IPS-18c (cell line): ENCODE results near the gene ALDH1L2.
"Not testable (repeated sequence)": the region's sequence is repeated elsewhere in the genome, so short reads cannot be mapped to it uniquely, and the experiment has no call there.

ENCODE experiments used
- H3K4me3 ChIP-seq: 2 replicates; pipeline ENCODE4 v1.7.0; 2013; ENCODE audit warnings: low read depth, mild to moderate bottlenecking, low read length, moderate library complexity; ENCODE audit not compliant: insufficient read depth
- H3K9me3 ChIP-seq: one replicate; pipeline ENCODE4 v1.6.1; 2013; ENCODE audit warnings: mild to moderate bottlenecking, low read length, moderate library complexity; ENCODE audit not compliant: control insufficient read depth, insufficient read depth

The ALDH1L2 gene

GRCh38 chr12:105015543-105015942 is 68.7 kb downstream of the ALDH1L2 start:
- no peaks in the 10 kb centered on the region for H3K9me3 ChIP-seq

DNA sequence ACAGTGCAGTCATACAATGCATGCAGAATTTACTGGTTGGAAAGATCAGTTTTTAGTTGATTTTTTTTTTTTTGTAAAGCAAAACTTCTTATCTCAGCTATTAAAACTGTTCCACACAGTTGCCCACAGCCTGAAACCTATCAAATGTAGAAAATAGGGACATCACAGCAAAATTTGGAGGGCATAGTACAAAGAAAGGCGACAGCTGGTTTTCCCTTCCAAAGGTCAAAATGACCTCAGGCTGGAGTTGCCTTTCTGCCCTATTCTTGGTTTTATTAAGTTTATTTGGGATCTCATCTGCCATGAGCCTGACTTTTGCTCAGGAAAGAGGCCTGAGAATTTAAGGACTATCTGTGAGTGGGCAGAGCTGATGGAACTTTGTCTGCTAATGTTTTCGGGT is 69.7 kb downstream of the ALDH1L2 start:
- H3K9me3 ChIP-seq: no peaks in the 10 kb centered on the region
- no peak overlapping the region for H3K4me3 ChIP-seq

More at GRCh38 chr12:105015543-105015942, 68.7 kb downstream of the ALDH1L2 start:
- no peak overlapping the region for H3K4me3 ChIP-seq

- Histone ChIP-seq H3K9me3 (no peaks in the 10 kb centered on the region), H3K4me3 (no peak overlapping the region)
Measured at GRCh38 chr12:105013892-105014291, 70.4 kb downstream of the ALDH1L2 start.

GRCh38 chr12:105001476-105001875 is 82.8 kb downstream of the ALDH1L2 start:
- H3K4me3 ChIP-seq: no peak overlapping the region
- no peaks in the 10 kb centered on the region for H3K9me3 ChIP-seq

GRCh38 chr12:104999347-104999685 is 84.9 kb downstream of the ALDH1L2 start:
- no peaks in the 10 kb centered on the region for H3K9me3 ChIP-seq
- H3K4me3 ChIP-seq: no peak overlapping the region

- H3K9me3 ChIP-seq: no peaks in the 10 kb centered on the region
- no peak overlapping the region for H3K4me3 ChIP-seq
Measured at GRCh38 chr12:104998423-104999346, 85.6 kb downstream of the ALDH1L2 start.

DNA sequence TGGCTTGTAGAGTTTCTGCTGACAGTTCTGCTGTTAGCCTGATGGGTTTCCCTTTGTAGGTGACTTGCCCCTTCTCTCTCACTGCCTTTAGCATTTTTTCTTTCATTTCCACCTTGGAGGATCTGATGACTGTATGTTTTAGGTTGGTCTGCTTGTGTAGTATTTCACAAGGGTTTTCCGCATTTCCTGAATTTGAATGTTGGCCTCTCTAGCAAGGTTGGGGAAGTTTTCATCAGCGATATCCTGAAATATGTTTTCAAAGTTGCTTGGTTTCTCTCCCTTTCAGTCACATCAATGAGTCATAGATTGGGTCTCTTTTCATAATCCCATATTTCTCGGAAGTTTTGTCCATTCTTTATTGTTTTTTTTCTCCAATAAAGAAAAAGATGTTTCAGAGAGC is 86.7 kb downstream of the ALDH1L2 start:
- Histone ChIP-seq H3K9me3 (no peaks in the 10 kb centered on the region), H3K4me3 (no peak overlapping the region)

GRCh38 chr12:104994336-104994735 is 89.9 kb downstream of the ALDH1L2 start:
- Histone ChIP-seq H3K9me3 (no peaks in the 10 kb centered on the region), H3K4me3 (no peak overlapping the region)

GRCh38 chr12:104991565-104992128 is 92.6 kb downstream of the ALDH1L2 start:
- H3K9me3 ChIP-seq: no peaks in the 10 kb centered on the region
- no peak overlapping the region for H3K4me3 ChIP-seq

DNA sequence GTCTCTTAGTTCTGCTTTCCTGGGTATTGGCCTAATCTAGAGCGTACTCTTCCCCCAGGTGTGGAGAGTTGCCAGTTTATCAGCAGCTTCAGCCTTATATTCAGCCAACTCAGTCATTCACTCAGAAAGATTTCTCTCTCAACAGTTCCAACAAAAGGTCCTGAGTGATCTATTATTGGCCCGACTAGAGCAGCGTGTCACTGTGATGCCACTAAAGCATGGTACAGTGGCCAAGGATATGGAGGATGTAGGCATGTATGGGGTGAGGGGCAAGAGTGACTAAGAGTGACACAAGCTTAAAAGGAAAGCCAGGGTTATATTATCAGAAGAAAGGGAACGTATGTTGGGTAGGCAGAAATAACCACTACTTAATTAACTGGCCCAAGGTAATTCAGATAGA is 93.3 kb downstream of the ALDH1L2 start:
- no peak overlapping the region for H3K4me3 ChIP-seq
- no peaks in the 10 kb centered on the region for H3K9me3 ChIP-seq

DNA sequence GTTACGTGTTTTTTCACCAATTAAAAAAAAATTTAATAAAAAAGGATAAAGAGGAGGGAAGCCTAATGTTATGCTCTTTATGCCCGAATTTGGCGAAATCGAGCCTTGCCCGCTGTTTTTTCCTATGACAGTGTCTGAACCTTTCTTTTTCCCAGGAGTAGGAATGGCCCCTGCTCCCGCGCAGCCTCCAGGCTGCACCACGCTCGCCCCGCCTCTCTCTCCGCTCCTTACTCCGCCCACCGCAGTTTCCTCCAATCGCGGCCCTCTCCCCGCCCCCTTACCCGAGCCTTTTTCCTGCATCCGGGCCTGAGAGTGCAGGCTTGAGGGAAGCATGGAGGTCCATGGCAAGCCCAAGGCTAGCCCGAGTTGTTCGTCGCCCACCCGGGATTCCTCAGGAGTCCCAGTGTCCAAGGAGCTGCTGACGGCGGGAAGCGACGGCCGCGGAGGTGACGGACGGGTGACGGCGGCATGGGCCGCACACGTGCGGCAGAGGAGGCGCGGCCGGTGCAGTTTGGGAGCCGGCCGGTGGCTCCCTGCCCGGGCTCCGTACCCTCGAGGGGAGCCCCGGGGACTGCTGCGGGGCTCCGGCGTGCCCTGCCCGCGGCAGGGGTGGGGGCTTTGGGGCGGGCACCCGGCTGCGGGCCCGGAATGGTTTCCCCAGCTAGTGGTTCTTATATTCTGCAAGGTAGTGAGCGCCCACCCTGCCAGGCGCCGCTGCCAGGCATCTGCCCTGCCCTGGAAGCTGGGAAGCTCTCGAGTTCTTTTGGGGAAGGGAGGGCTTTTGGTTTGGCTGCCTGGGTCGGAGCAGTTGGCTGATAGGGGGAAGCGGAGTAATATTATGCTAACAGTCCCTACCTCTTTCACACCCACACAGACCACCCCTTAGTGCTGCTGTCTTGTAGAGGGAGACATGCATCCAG is 98.0 kb downstream of the ALDH1L2 start, which contains the start of gene NOPCHAP1:
NOPCHAP1 (plus strand) TSS at position 295 of the 920 bp plus-strand sequence; CDS start at position 332, 37 bp downstream.
- Histone ChIP-seq H3K4me3 (peak within 1 kb of the TSS; percentile 98), H3K9me3 (no peaks in the 10 kb centered on the region)

DNA sequence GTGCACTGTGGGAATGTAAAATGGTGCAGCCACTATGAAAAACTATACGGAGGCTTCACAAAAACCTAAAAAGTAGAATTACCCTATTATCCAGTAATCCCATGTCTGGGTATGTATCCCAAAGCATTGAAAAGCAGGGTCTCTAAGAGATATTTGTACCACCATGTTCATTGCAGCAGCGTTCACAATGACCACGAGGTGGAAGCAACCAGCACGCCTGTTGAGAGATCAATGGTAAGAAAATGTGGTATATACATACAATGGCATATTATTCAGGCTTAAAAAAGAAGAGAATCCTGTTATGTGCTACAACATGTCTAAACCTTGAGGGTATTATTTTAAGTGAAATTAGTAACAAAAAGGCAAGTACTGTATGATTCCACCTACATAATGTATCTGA is 99.1 kb downstream of the ALDH1L2 start:
- H3K4me3 ChIP-seq: no peak overlapping the region

GRCh38 chr12:104977688-104978087 is 106.6 kb downstream of the ALDH1L2 start:
- not testable (repeated sequence) for H3K4me3 ChIP-seq

More for the DNA sequence above, 99.1 kb downstream of the ALDH1L2 start:
- no peaks in the 10 kb centered on the region for H3K9me3 ChIP-seq

DNA sequence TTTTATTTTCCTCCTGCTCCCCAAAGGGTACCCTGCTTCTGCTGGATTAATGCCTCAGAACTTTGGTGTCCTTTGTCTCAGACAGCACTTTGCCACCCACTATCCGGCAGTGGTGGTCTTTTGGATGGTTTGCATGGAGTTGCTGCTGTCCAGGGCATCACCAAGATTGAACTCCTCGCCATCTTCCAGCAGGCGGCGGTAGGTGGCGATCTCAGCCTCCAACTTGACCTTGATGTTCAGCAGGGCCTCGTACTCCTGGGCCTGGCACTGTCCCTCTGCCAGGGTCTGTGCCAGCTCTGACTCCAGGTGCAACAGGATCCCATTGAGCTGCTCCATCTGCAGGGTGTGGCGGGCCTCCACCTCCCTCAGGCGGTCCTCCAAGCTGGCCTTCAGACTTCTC is 107.6 kb downstream of the ALDH1L2 start:
- H3K9me3 ChIP-seq: no peaks in the 10 kb centered on the region
- no peak overlapping the region for H3K4me3 ChIP-seq

More at GRCh38 chr12:104977688-104978087, 106.6 kb downstream of the ALDH1L2 start:
- not testable (repeated sequence) for H3K9me3 ChIP-seq

DNA sequence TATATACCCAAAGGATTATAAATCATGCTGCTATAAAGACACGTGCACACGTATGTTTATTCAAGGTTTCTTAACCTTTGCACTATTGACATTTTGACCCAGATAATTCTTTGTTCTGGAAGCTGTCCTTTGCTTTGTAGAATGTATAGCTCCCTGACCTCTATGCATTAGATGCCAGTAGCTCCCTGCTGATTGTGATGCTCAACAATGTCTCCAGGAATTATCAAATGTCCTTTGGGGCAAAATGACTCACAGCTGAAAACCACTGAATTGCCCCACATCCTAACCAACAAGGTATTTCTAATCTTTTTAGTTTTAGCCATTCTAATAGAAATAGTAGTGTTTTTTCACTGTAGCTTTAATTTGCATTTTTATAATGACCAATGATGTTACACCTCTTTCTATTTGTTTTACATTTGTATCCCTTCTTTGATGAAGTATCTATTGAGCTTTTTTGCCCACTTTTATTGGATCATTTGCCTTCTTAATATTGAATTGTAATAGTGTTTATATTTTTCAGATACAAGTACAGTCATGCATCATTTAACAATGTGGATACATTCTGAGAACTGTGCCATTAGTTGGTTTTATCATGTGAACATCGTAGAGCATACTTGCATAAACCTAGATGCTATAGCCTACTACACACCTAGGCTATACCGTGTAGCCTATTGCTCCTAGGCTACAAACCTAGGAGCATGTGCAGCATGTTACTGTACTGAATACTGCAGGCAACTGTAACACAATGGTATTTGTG is 108.5 kb downstream of the ALDH1L2 start:
- H3K4me3 ChIP-seq: no peak overlapping the region
- H3K9me3 ChIP-seq: no peaks in the 10 kb centered on the region

DNA sequence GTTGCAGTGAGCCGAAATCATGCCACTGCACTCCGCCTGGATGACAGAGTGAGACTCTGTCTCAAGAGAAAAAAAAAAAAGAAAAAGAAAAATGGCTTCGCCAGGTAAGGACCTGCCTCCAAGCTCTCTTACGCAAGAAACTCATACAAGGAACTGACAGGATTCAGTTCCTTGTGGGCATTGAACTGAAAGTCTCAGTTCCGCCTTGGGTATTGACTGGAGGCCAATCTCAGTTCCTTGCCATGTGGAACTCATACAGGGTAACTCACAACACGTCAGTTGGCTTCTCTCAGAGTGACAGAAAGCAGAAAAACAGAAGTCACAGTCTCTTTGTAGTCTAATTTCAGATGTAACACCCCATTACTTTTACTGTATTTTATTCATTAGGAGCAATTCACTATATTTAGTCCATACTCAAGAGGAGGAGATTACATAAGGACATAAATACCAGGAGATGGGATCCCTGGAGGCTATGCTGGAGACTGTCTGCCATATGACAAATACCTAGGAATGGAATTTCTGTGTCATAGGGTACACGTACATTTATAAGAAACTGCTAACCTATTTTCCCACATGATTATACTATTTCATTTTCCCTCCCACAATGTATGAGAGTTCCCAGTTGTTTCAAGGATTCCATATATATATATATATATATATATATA is 109.5 kb downstream of the ALDH1L2 start:
- H3K9me3 ChIP-seq: no peaks in the 10 kb centered on the region
- H3K4me3 ChIP-seq: no peak overlapping the region
